HepG2 (cell line): Measurements from ENCODE around the gene TTC8. TPM values are rescaled to one million over a fixed set of nuclear protein-coding genes. Genes with fewer than 3 reads are reported as not detected.
A peak's percentile ranks its signal among the peaks of the same experiment; 100 is the strongest.

ENCODE experiments used
- CBX2 ChIP-seq, 2 experiments: fragments of 200-600 bp in 1 of 2; sonication (generic); formaldehyde crosslinking in 1 of 2; IDR thresholded peaks; 2 replicates each; pipeline versions ENCODE4 v1.7.0 to v1.8.1; 2018 to 2022; ENCODE audit warnings: low read depth in 2 of 2, low read length in 1 of 2, mild to moderate bottlenecking in 1 of 2, missing genetic modification reagents in 1 of 2
- EEA1 ChIP-seq: sonication (generic); formaldehyde crosslinking; IDR thresholded peaks from 2 replicates; pipeline ENCODE4 v1.5.1; 2020; ENCODE audit warnings: mild to moderate bottlenecking, missing genetic modification reagents, borderline replicate concordance
- HNRNPH1 ChIP-seq: fragments of 200-400 bp; formaldehyde crosslinking; optimal IDR thresholded peaks from 2 replicates; pipeline ENCODE3; 2017; ENCODE audit warnings: mild to moderate bottlenecking, low read depth, low read length
- HNRNPUL1 ChIP-seq: fragments of 200-400 bp; formaldehyde crosslinking; IDR thresholded peaks from 2 replicates; pipeline ENCODE4 v1.6.1; 2017; ENCODE audit warnings: low read depth, mild to moderate bottlenecking, low read length, moderate library complexity
- HOXA3 ChIP-seq: sonication (generic); formaldehyde crosslinking; IDR thresholded peaks from 2 replicates; pipeline ENCODE4 v1.5.0; 2020; ENCODE audit warnings: missing genetic modification reagents
- KDM5A ChIP-seq: fragments of 200-600 bp; sonication (generic); IDR thresholded peaks from 2 replicates; pipeline ENCODE4 v1.7.0; 2018; ENCODE audit warnings: antibody characterized with exemption, mild to moderate bottlenecking, low read length, borderline replicate concordance
- MAZ ChIP-seq, 2 experiments: sonication (generic) in 1 of 2; formaldehyde crosslinking in 1 of 2; IDR thresholded peaks; 2 replicates each; pipeline versions ENCODE4 v1.5.0 to v1.6.1; 2012 to 2020; ENCODE audit warnings: low read depth in 2 of 2, mild to moderate bottlenecking in 2 of 2, borderline replicate concordance in 1 of 2, improper control_type of control experiment in 1 of 2, low read length in 1 of 2, missing genetic modification reagents in 1 of 2, moderate library complexity in 1 of 2
- MTERF4 ChIP-seq: sonication (generic); formaldehyde crosslinking; IDR thresholded peaks from 2 replicates; pipeline ENCODE4 v1.8.0; 2023; ENCODE audit warnings: mild to moderate bottlenecking, missing genetic modification reagents
- REXO4 ChIP-seq: sonication (generic); formaldehyde crosslinking; IDR thresholded peaks from 2 replicates; pipeline ENCODE4 v1.8.0; 2022; ENCODE audit warnings: missing genetic modification reagents, mild to moderate bottlenecking, borderline replicate concordance
- SIX1 ChIP-seq: sonication (generic); formaldehyde crosslinking; IDR thresholded peaks from 2 replicates; pipeline ENCODE4 v1.4.0; 2020; ENCODE audit warnings: missing genetic modification reagents, borderline replicate concordance
- SSRP1 ChIP-seq: IDR thresholded peaks from 2 replicates; pipeline ENCODE4 v1.6.1; 2016; ENCODE audit warnings: control low read depth
- TEF ChIP-seq: sonication (generic); formaldehyde crosslinking; IDR thresholded peaks from 2 replicates; pipeline ENCODE4 v1.5.0; 2020; ENCODE audit warnings: missing genetic modification reagents
- USF2 ChIP-seq, 2 experiments: sonication (generic) in 1 of 2; formaldehyde crosslinking in 1 of 2; IDR thresholded peaks; 2 replicates each; pipeline versions ENCODE4 v1.5.1 to v1.6.1; 2011 to 2020; ENCODE audit warnings: borderline replicate concordance in 1 of 2, low read depth in 1 of 2, low read length in 1 of 2, mild to moderate bottlenecking in 1 of 2, missing genetic modification reagents in 1 of 2, moderate library complexity in 1 of 2
- ZFP1 ChIP-seq: IDR thresholded peaks from 2 replicates; pipeline ENCODE4 v1.6.1; 2016
- ZFP36L2 ChIP-seq: sonication (generic); formaldehyde crosslinking; IDR thresholded peaks from 2 replicates; pipeline ENCODE4 v1.4.0; 2020; ENCODE audit warnings: missing genetic modification reagents
- ZNF138 ChIP-seq: sonication (generic); formaldehyde crosslinking; IDR thresholded peaks from 2 replicates; pipeline ENCODE4 v1.5.0; 2020; ENCODE audit warnings: mild to moderate bottlenecking, low read depth, missing genetic modification reagents
- ZNF20 ChIP-seq: sonication (generic); formaldehyde crosslinking; IDR thresholded peaks from 2 replicates; pipeline ENCODE4 v1.4.0; 2020; ENCODE audit warnings: mild to moderate bottlenecking, moderate library complexity, missing genetic modification reagents
- ZNF672 ChIP-seq: sonication (generic); formaldehyde crosslinking; IDR thresholded peaks from 2 replicates; pipeline ENCODE4 v1.8.1; 2022; ENCODE audit warnings: missing genetic modification reagents
- ZNF7 ChIP-seq: IDR thresholded peaks from 2 replicates; pipeline ENCODE4 v1.6.1; 2016; ENCODE audit warnings: missing biosample characterization, missing genetic modification reagents
- ZNF782 ChIP-seq: sonication (generic); formaldehyde crosslinking; IDR thresholded peaks from 2 replicates; pipeline ENCODE4 v1.4.0; 2020; ENCODE audit warnings: missing genetic modification reagents, mild to moderate bottlenecking, borderline replicate concordance
- ZSCAN9 ChIP-seq: IDR thresholded peaks from 2 replicates; pipeline ENCODE4 v1.6.1; 2016; ENCODE audit warnings: borderline replicate concordance
- polyA plus RNA-seq, 8 experiments: library from polyadenylated mRNA; depleted of rRNA in 3 of 8; stranded (reverse) in 7 of 8; unstranded in 1 of 8; fragments of >200 nt; fragmentation: Illumina TruSeq in 4 of 8; extraction: Trizol in 4 of 8; gene quantifications; 2 replicates each; pipeline versions ENCODE4 v1.2.1 to v1.2.3, GENCODE V29; 2011 to 2016; ENCODE audit warnings: low read depth in 4 of 8, missing spikeins in 1 of 8, mixed read lengths in 1 of 8; ENCODE audit not compliant: insufficient read depth in 1 of 8
- total RNA-seq, 5 experiments: library from RNA; depleted of rRNA; stranded (reverse); fragments of >200 nt; fragmentation: Illumina TruSeq; extraction: Trizol; gene quantifications; 2 replicates each; pipeline ENCODE4 v1.2.3, GENCODE V29; 2016; ENCODE audit warnings: low read depth in 1 of 5
- TF ChIP-seq, protein P1 (sequence below): sonication (generic); formaldehyde crosslinking; IDR thresholded peaks from 2 replicates; pipeline ENCODE4 v1.4.0; 2020; ENCODE audit warnings: missing genetic modification reagents, mild to moderate bottlenecking, borderline replicate concordance

TTC8 gene
- total and polyA plus RNA-seq, 2 of the 13 experiments (the other 11 are each of a cell fraction or from before 2014, with no cell fraction given): 13.8 to 15.2 TPM

DNA sequence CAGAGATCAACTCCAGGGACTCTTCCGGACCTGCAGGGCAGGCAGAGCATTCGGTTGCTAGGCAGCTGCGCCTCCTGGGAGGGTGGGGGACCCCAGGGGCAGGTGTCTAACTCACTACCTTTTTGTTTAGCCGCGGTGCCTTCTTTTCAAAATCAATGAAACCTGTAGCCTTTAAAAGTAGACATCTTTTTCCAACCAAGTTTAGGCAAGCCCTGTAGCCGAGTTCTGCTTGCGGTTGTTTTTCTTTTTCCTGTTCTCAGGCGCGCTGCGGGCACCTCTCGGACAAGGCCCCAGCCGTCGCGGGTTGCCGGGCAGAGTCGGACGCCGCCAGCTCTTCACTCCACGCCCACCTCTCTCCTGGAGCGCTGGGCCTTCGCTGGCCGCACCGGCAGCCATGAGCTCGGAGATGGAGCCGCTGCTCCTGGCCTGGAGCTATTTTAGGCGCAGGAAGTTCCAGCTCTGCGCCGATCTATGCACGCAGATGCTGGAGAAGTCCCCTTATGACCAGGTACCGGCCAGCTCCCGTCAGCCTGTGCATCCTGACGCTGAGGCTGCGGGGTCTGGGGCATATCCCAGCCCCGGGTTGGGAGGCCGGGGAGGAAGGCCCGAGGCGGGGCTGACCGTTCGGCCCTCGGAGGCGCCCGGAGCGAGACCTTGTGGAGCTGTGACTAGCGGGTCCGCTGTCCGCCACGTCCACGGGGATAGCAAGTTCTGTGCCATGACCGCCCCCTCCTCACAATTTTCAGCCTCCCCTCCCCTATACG is at the start of gene TTC8 (continued):
- TF ChIP-seq ZNF20 (CRISPR knock-in tag) (no peak), ZSCAN9 (CRISPR knock-in tag) (no peak), ZNF138 (CRISPR knock-in tag) (peak; percentile 52; the same call in 1 of the 2 replicates), KDM5A (peak; percentile 66; the same call in 1 of the 2 replicates), HOXA3 (CRISPR knock-in tag) (peak; percentile 57; the same call in 1 of the 2 replicates), USF2 (IDR thresholded peaks at IDR 0.05; ENCODE audit: low read depth, low read length) (no peak), USF2 (CRISPR knock-in tag; IDR thresholded peaks at IDR 0.05; ENCODE audit: borderline replicate concordance) (no peak), ZNF7 (no peak), ZFP1 (CRISPR knock-in tag) (no peak), EEA1 (CRISPR knock-in tag) (no peak; the same call in 1 of the 2 replicates), MTERF4 (CRISPR knock-in tag) (no peak), ZFP36L2 (no peak), CBX2 (IDR thresholded peaks at IDR 0.05; ENCODE audit: low read depth, low read length) (no peak), CBX2 (CRISPR knock-in tag; IDR thresholded peaks at IDR 0.05; ENCODE audit: low read depth) (no peak), HNRNPH1 (no peak), MAZ (IDR thresholded peaks at IDR 0.05; ENCODE audit: borderline replicate concordance, low read depth, low read length) (peak; percentile 67; the same call in 1 of the 2 replicates), MAZ (CRISPR knock-in tag; IDR thresholded peaks at IDR 0.05; ENCODE audit: low read depth) (peak; percentile 66), HNRNPUL1 (no peak), ZNF672 (CRISPR knock-in tag) (no peak), REXO4 (CRISPR knock-in tag) (no peak), SSRP1 (CRISPR knock-in tag) (no peak), TEF (CRISPR knock-in tag) (no peak), SIX1 (CRISPR knock-in tag) (no peak), ZNF782 (CRISPR knock-in tag) (0 out of 2 replicates have a peak, but pooled peaks have one; percentile 27)
- TF ChIP-seq, protein P1, sequence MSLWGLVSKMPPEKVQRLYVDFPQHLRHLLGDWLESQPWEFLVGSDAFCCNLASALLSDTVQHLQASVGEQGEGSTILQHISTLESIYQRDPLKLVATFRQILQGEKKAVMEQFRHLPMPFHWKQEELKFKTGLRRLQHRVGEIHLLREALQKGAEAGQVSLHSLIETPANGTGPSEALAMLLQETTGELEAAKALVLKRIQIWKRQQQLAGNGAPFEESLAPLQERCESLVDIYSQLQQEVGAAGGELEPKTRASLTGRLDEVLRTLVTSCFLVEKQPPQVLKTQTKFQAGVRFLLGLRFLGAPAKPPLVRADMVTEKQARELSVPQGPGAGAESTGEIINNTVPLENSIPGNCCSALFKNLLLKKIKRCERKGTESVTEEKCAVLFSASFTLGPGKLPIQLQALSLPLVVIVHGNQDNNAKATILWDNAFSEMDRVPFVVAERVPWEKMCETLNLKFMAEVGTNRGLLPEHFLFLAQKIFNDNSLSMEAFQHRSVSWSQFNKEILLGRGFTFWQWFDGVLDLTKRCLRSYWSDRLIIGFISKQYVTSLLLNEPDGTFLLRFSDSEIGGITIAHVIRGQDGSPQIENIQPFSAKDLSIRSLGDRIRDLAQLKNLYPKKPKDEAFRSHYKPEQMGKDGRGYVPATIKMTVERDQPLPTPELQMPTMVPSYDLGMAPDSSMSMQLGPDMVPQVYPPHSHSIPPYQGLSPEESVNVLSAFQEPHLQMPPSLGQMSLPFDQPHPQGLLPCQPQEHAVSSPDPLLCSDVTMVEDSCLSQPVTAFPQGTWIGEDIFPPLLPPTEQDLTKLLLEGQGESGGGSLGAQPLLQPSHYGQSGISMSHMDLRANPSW (CRISPR knock-in tag): no peak
